ENCODE data around the gene CHD1L.

- TF ChIP-seq RAD21 (IDR thresholded peaks at IDR 0.05; ENCODE audit: low read depth) (no peak), TAF1 (IDR thresholded peaks at IDR 0.05; ENCODE audit: low read depth) (no peak), YY1 (IDR thresholded peaks at IDR 0.05; ENCODE audit: low read depth) (no peak), EGR1 (IDR thresholded peaks at IDR 0.05) (no peak), REST (IDR thresholded peaks at IDR 0.05; ENCODE audit: low read depth) (no peak), MAX (IDR thresholded peaks at IDR 0.05) (no peak), TEAD4 (IDR thresholded peaks at IDR 0.05) (no peak), TCF12 (IDR thresholded peaks at IDR 0.05; ENCODE audit: low read depth) (no peak), CEBPB (IDR thresholded peaks at IDR 0.05) (no peak)
Measured at GRCh38 chr1:147252540-147252939, 10.1 kb downstream of the CHD1L start.

Measured in Ishikawa (cell line).